Measurements from ENCODE around the gene FOLR2.
"Not testable (repeated sequence)": the region's sequence is repeated elsewhere in the genome, so short reads cannot be mapped to it uniquely, and the experiment has no call there.

DNA sequence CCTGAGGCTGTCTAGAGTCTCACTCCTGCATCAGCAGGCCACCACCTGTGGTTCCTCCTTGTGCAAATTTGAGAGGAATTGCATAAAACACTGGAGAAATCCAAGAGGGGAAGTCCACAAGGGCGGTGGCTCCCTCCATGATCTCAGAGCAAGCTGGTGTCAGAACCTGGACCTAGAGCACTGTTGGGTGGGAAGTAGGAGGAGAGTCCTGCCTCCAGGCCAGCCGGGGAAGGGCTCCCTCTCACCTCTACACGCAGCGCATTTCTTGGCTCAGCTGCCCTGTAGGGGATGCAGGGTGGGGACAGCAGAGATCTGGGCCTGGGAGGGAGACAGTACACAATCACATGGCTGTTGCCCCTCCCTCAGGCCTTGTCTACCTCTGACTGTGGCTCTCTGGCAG is 44.6 kb upstream of the FOLR2 start:
- TF ChIP-seq, protein P1, sequence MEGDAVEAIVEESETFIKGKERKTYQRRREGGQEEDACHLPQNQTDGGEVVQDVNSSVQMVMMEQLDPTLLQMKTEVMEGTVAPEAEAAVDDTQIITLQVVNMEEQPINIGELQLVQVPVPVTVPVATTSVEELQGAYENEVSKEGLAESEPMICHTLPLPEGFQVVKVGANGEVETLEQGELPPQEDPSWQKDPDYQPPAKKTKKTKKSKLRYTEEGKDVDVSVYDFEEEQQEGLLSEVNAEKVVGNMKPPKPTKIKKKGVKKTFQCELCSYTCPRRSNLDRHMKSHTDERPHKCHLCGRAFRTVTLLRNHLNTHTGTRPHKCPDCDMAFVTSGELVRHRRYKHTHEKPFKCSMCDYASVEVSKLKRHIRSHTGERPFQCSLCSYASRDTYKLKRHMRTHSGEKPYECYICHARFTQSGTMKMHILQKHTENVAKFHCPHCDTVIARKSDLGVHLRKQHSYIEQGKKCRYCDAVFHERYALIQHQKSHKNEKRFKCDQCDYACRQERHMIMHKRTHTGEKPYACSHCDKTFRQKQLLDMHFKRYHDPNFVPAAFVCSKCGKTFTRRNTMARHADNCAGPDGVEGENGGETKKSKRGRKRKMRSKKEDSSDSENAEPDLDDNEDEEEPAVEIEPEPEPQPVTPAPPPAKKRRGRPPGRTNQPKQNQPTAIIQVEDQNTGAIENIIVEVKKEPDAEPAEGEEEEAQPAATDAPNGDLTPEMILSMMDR (IDR thresholded peaks at IDR 0.05; ENCODE audit: low read depth, low read length), result not testable (repeated sequence)
- not testable (repeated sequence) for TF ChIP-seq EZH2phosphoT487 (IDR thresholded peaks at IDR 0.05; ENCODE audit: low read depth)
